Measurements from ENCODE around the gene NR3C1.
A peak's percentile ranks its signal among the peaks of the same experiment; 100 is the strongest.
"Not testable (repeated sequence)": the region's sequence is repeated elsewhere in the genome, so short reads cannot be mapped to it uniquely, and the experiment has no call there.

Gene NR3C1

DNA sequence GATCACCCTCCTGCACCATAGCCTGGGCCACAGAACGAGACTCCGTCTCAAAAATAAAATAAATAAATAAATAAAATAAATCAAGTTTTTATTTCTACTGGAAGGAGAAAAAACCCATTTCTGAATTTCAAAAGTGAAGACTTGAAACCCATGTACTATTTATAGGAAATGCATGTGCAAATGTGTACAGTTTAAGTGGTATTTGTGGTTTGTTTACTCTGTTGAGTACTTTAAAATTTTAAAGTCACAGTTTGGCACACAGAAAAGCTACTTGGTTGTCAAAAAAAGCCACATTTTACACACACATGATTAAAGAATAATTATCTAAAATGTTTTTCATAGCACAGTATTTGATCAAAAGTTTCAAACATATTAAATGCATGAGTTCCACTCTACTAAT is 43.6 kb downstream of the NR3C1 start:
- no peak for DNase-seq

DNA sequence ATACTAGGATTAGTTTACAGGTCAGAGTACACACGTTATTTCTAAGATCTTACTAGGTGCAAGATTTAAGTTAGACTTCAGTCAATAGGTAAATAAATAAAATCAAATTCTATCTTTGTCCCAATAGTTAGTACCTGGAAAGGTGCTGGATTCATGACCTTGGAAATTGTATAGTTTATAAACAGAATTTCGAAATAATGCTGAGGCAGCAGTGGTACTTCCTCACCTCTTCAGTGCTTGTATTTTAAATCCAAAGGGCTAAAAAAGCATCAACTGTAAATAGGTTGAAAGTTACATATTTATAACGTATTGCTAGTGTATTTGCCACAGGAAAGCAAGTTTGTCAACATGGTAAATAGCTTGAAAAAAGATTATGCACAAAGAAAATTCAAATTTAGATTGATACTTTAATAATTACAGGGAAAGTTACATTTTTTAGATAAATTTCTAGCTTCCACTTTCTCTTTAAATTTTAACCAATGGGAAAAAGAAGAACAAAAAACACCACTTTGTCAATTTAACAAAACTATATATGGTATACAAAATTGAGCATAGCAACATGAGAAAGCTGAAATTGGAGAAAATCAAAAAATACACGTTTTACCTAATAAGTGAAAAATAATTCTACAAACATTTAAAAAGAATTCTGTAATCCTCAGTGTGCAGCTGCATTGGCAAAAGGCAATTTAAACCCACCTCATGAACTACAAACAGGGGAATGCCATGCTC is 46.5 kb downstream of the NR3C1 start:
- no peak for DNase-seq

DNA sequence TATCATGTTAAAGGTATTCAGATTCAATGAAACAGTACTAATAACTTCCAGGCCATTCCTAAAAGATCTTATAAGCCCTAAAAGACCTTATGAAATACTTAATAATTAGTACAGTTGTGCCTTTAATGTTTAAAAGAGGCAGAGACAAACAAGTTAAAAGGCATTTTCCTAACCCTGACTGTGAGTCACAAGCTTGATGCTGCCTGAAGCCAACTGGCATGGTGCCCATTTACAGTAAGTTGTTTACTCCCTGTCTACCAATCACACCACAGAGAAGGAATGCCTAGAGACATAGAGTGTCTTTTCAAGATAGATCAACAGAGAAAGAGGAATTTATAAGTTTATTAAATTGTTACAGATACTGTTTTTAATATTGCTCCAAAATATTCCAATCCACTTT is 47.8 kb downstream of the NR3C1 start:
- peak; percentile 73 for DNase-seq

DNA sequence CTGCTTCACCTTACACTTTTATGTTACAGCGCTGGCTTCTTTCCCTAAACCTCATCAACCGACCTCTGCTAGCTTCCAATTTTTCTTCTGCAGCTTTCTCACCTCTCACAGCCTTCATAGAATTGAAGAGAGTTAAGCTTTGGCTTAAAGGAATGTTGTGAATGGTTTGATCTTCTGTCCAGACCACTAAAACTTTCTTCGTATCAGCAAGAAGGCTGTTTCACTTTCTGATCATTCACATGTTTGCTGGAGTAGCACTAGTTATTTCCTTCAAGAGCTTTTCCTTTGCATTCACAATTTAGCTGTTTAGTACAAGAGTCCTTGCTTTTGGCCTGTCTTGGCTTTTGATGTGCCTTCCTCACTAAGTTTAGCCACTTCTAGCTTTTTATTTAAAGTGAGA is 49.5 kb downstream of the NR3C1 start:
- no peak for DNase-seq

DNA sequence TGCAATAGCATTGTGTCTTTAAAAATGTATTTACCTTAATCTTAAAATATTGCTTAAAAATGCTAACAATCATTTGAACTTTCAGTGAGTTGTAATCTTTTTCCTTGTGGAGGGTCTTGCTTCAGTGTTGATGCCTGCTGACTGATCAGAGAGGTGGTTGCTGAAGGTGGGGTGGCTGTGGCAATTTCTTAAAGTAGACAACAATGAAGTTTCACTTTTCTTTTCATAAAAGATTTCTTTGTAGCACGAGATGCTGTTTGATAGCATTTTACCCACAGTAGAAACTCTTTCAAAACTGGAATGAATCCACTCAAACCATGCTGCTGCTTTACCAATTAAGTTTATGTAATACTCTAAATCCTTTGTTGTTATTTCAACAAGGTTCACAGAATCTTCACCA is 50.8 kb downstream of the NR3C1 start:
- no peak for DNase-seq

DNA sequence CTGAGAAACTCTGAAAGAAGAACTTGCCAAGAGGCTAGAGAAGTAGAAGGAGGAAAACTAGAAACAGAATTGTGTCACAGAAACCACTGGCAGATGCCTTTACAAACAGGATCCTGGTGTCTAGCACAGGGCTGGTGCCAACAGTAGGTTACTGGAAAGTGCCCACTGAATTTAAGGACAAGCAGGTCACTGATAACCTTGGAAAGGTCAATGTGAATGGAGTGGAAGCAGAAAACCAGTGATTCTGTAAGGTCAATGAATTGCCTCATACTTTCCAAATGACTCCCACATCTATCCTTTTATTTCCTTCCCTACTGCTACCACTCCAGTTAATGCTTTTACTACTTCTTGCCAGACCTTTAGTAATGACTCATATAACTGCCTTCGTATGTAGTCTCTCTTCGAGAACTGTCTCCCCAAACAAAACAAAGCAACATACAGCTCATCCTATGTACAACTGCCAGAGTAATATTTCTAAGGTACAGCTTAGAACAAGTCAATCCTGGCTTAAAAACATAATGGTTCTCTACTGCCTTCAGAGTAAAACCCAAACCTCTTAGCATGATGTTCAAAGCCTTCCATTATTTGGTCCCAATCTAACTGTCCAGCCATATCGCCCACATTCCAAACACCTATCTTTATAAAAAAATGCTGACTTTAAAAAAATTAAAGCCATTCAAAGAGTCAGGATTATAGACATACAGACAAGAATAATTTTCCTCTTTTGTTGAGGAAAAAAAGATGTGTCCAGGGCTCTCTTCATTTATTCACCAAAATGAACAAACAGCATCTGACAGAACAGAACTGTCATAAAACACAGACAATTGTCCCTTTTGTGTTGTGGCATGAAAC is 52.5 kb downstream of the NR3C1 start:
- DNase-seq = no peak

DNA sequence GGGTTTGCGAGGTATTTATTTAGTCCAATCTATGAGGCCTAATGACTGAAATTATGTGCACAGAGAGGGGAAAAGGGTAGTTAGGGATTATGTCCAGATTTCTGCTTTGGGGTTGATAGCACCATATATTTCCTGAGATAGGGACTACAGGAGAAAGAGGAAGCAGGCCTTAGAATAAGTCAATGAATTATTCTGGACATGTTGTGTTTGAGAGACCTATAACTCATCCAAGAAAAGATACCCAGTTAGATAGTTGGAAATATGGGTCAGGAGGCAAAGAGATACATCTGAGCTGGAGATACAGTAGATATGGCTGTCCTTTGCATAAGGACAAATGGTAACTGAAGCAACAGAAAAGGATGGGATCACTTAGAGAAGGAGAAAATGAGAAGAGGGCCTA is 53.1 kb downstream of the NR3C1 start:
- DNase-seq = no peak

DNA sequence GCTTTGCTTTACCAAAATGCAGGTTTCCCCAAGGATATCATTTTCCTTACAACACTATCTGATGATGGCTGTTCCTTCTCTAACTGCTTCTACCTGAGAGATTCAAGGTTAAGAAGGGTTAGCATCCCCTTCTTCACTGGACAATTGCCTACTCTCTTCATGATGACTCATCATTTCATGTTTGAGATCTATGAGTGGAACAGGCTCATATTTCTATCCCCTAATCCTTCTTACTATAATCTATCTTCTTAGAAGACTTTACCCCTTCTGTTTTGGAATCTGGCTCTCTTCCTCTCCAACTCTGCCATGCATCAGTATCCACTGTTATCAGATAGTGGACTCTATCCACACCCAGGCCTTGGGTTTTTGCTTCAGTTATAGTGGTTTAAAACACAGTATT is 54.3 kb downstream of the NR3C1 start:
- no peak for DNase-seq

DNA sequence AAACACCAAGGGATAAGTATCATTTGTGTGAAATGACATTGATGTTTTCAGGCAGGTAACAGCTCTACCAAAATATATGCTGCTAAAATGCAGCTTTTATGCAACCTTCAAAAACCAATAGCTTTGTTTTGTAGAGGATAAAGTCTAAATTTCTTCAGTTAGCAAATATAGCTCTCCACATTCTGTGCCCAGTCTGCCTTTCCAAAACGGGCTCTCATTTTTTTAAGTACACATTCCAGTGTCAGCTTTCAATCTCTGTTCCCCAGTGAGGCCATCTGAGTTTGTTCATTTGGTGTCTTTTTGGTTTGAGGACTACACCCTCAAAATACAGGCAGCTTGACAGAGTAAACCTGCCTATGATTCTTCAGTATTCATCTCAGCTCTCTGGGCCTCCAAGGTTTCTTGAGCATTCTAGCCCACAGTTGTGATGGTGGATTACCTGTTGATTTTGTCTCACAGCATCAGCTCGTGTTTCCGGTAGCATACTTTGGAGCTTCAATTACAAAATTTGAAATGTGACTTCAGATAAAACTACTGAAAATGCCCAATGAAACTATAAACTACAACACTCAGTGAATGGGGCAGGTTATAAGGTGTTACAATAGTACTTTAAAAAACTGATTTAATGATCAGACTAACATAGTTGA is 55.7 kb downstream of the NR3C1 start:
- no peak for DNase-seq

DNA sequence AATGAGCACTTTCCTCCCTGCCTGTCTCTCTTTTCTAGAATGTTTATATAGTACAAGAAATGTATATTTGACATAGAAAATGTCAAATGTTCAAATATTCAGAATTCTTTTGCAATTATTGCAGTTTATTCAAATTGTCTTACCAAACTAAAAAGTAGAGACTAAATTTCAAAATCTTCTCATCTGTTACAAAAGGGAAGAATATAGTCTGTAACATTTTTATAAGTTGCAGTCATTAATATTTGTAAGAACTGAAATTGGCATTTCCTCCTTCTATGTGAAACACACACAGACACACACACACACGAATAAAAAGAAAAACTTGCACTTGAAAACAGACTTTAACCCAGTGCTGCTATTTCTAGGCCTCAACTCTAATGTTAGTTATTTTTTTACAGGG is 56.4 kb downstream of the NR3C1 start:
- no peak for DNase-seq

DNA sequence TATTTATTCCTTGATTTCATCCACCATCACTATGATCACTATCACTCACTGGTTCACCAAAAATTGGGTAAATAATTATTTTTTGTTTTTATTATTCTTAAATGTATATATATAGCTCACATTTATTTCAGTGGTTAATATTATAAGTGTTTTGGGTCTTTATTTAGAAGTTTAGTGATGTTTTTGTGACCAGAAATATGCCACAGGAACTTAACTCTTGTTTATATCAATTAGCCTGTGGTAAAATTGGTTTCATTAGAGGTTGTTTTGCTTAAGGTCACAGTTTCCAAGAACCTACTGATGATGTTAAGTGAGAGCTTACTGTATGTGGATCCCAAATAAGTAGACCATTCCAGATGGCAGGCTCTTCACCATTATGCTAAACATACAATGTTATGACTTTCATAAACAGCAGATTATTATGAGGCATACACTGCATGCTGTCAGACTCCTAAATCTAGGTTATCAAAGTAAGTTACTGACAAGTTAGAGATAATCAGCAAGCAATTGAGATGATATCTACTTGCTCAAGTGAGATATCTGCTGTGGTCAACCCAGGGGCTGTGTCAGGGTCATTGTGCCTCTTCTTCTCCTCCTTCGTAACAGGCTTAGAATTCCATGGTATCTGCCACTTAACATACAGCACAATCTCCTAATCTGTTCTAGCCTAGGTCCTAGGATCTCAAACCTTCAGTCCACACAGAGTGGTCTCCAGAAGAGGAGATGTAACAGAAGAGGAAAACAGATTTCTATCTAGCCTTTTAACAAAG is 57.6 kb downstream of the NR3C1 start:
- DNase-seq = no peak

DNA sequence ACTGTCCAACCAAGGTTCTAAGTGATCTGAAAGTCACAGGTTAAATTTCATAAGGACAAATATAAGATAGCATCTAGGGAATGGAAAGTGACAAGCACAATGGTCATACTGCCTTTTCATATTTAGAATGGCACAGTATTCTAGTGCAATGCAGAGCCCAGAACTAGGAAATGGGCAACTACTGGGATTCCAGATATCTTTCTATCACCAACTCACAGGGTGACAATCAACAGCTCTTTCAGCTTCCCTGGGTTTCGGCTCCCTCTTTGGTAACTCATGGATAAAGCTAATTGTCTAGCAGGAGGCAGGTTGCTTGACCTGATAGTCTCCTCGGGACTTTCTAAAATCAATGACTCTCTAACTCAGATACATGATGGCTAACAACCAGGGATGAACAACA is 60.4 kb downstream of the NR3C1 start:
- DNase-seq = no peak

DNA sequence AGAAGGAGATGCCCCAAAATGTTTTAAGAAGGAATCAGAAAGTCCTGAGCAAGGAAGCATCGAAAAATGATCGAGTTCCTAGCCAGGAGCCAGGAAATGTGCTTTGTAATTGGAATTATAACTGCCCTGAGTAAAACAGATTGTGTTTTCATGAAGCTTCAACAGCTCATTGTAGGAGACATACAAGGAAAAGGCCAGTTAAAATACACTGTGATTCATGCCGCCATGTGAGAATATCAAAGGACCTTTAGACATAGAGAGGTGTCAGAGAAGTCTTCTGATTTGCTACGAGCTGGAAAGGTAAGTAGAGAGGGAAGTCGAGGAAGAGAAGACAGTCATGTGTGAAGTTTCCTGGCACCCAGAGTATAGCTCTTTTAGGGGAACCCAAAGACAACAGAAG is 60.9 kb downstream of the NR3C1 start:
- DNase-seq = no peak

DNA sequence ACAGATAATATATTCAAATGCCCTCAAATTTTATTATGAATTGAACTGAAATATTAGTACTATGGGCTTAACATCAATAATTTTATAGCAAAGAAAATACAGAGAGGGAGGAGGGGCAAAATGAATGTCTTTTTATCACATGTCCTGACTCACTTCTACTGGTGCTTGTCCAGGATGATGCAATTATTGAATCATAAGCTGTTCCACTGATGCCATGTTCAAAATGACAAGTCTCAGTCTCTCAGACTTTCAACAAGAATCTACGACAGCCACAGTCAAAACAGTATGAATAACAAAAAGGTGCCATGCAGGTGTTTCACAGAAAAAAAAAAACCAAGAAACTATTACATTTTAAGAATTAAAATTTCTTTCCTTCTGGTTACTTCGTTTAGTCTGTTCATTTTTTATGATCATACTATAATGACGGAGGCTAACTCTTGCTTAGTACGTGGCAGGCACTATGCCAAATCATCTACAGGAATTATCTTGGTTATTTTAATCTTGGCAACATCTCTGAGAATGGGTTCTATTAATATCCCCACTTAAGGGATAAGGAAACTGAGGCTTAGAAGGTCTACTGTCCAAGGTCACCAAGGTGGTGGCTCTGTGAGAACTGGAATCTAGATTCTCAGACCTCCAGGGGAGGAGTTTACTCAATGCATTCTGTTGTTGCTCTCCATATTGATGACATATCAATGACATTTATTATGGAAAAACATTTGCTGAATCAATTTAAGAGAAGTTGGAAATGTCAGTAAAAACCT is 61.5 kb downstream of the NR3C1 start:
- DNase-seq = no peak

DNA sequence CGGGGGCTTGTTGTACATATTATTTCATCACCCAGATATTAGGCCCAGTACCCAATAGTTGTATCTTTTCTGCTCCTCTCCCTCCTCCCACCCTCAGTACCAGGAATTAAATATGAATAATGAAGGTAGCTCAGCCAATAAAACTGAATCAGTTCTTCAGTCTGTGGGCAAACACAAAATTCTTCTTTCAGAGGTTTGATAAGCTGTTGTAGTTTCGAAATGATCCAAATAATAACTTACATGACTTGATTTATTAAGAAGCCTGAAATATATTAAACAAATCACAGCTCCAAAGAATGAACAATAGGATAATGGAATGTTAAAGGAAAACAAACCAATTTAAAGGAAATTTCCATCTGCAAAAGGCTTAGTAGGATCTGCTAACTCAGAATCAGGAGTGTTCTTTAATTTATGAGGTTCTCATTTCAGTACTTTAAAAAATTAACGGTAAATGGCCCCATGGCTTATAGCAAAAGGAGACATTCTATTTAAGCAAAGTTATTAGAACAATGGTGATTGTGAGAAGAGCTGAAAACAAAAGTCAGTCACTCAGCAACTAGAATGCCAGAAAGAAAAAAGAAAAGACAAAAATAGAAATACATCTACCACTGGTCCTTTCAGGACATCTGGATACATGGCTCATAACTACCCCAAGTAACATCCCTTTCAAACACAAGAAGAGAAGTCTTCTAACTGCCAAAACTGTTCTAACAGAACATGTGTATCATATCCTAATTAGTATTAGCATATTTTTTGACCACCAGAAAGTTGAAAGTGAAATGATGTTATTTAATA is 62.4 kb downstream of the NR3C1 start:
- DNase-seq = no peak

DNA sequence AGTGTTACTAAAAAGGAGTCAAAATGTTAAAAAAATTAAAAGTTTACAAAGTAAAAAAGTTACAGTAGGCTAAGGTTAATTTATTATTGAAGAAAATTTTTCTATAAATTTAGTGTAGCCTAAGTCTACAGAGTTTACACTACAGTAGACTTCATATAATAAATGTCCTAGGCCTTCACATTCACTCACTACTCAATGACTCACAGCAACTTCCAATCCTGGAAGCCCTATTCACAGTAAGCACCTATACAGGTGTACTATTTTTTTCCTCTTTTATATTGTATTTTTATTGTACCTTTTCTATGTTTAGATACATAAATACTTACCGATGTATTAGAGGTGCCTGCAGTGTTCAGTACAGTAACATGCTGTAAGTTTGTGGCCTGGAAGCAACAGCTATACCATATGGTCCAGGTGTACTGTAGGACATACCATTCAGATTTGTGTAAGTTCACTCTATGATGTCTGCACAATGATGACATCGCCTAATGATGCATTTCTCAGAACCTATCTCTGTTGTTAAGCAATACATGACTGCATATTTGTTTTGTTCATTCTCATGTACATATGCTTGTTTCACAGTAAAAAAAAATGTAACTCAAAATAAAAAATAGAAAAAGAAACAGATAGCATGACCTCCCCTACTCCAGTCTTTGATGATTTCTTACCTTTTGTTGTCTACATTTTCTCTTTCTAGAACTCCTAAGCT is 64.7 kb downstream of the NR3C1 start:
- no peak for DNase-seq

DNA sequence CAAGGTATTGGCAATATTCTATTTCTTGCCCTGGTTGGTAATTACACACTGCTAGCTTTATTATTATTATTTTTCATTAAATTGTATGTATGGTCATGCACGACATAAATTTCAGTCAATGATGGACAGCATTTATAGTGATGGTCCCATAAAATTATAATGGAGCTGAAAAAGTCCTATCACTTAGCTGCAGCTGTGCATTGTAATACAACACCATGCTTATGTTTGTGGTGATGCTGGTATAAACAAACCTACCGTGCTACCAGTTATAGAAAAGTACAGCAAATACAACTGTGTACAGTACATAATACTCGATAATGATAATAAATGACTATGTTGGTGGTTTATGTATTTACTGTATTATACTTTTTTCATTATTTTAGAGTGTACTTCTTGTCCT is 65.5 kb downstream of the NR3C1 start:
- peak; percentile 4 for DNase-seq

DNA sequence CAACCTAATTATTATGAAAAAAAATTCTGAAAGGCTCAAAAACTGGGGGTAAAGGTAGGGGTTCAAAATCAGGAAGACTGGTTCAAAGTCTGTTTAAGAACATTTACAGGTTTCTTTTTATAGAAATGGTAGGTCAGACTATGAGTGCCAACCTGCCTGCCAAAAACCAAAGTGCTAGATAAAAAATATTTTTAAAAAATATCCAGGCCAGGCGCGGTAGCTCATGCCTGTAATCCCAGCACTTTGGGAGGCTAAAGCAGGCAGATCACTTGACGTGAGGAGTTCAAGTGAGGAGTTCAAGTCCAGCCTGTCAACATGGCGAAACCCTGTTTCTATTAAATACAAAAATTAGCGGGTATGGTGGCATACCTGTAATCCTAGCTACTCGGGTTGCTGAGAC is 67.0 kb downstream of the NR3C1 start:
- DNase-seq = no peak

DNA sequence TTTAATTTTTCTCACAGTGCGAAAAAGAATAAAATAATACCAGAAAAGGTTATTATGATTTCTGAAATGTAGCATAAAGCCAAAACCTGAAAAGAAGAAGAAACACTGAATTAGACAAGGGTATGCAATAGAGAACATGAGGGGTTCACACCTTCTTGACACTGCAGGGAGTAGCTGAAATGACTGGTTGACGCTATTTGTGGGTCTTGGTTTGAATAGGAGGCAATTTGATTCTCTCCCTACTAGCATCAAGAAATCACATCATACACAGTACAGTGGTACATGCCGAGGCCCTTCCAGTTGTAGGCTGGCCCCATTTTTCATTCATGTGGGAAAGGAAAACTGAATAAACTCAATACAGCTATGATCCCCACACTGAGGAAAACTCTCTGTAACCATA is 68.6 kb downstream of the NR3C1 start:
- DNase-seq = no peak

DNA sequence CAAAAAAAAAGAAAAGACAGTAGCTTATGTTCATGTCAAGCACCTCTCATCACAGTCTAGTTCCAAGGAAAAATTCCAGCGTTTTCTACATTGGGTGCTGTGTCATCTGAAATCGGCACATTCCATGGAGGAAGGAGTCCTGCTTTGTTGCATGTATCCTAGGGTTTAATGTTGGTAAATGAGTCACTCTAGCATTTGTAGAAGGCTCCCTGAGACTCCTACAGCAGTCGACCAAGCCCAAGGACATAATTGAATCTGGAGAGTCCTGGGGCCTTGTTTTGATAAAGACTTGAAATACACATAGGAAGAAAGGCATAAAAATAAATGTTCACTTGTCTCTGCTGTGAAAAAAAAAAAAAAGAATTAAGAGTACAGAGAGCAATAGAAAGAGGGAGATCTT is 69.1 kb downstream of the NR3C1 start:
- not testable (repeated sequence) for DNase-seq

DNA sequence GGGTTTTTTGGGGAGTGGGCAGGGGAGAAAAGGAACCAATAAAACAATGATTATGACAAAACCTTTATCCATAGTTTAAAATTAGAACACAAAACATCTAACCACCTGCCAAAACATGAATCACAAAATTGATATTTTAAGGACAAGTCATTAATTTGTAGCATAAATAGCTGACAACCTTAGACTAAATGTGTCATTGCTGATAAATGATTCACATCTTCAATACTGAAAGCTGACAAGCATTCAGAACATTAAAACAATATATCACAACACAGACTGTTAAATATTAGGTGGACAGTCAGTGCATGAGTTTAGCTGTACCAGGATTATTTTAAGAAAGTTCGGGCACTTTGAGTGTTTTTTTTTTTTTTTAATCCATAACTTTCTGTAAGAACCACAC is 71.5 kb downstream of the NR3C1 start:
- no peak for DNase-seq
